HepG2 (cell line): ENCODE data around the gene OR8G1. TPM values are rescaled to one million over a fixed set of nuclear protein-coding genes. Genes with fewer than 3 reads are reported as not detected.

Source experiments
- ATAC-seq: fragments of 200-7000 bp; cut with Tn5 transposase; 3 replicates; pipeline ENCODE4 v1.9.1; 2020; ENCODE audit warnings: mild to moderate bottlenecking, moderate library complexity
- BruUV-seq: library from RNA; stranded (reverse); fragments of 400-500 nt; replicated peaks from 2 replicates; lab custom pipeline; 2021; lab: Mats Ljungman, UMichigan
- CTCF ChIA-PET: fragments of 300-600 bp; formaldehyde crosslinking; extraction: SDS; loops from one replicate; lab custom pipeline; 2021; ENCODE audit warnings: low total read pairs, inconsistent platforms, low intra/inter-chr PET ratio; lab: Yijun Ruan, JAX
- POLR2A ChIA-PET: fragments of 350-600 bp; sonication (Branson Sonifier 250); formaldehyde crosslinking; loops from one replicate; lab custom pipeline; 2020; ENCODE audit warnings: antibody characterized with exemption, inconsistent platforms; lab: Yijun Ruan, JAX
- DNase-seq: peaks from one replicate; pipeline ENCODE4 v3.0.0-alpha.2; 2015; ENCODE audit warnings: low spot score
- FAIRE-seq: peaks from 3 replicates; lab custom pipeline; 2011; peaks lifted over from hg19 to GRCh38; lab: Jason Lieb, UNC
- H2AFZ ChIP-seq: one replicate; pipeline ENCODE4 v1.6.1; 2011; ENCODE audit warnings: low read length, inconsistent platforms
- H3K27ac ChIP-seq: fragments of 300-600 bp; 3 replicates; pipeline ENCODE4 v1.8.0; 2011; ENCODE audit warnings: mixed run types, mild to moderate bottlenecking, mixed read lengths, low read length, inconsistent platforms; ENCODE audit not compliant: insufficient read depth; ENCODE audit errors: extremely low read length
- H3K27me3 ChIP-seq, 2 experiments: fragments of 200-600 bp in 1 of 2; 2 replicates in 1 of 2; 3 replicates in 1 of 2; pipeline versions ENCODE4 v1.6.0 to v1.8.0; 2011; ENCODE audit warnings: low read length in 2 of 2, mild to moderate bottlenecking in 2 of 2, moderate library complexity in 2 of 2, inconsistent platforms in 1 of 2; ENCODE audit not compliant: insufficient read depth in 2 of 2, control insufficient read depth in 1 of 2
- H3K36me3 ChIP-seq, 2 experiments: fragments of 200-600 bp in 1 of 2; replicated peaks in 1 of 2; 2 replicates in 1 of 2; 3 replicates in 1 of 2; pipeline versions ENCODE4 v1.5.1 to v1.8.0; 2011; ENCODE audit warnings: low read length in 2 of 2, inconsistent platforms in 1 of 2; ENCODE audit not compliant: insufficient read depth in 2 of 2, control insufficient read depth in 1 of 2
- H3K4me1 ChIP-seq: 2 replicates; pipeline ENCODE4 v1.5.1; 2012; ENCODE audit warnings: low read length, inconsistent platforms; ENCODE audit not compliant: insufficient read depth
- H3K4me2 ChIP-seq: 2 replicates; pipeline ENCODE4 v1.6.0; 2011; ENCODE audit warnings: low read depth, low read length, inconsistent platforms
- H3K4me3 ChIP-seq, 3 experiments: fragments of 200-600 bp in 1 of 3; sonication (generic), shearing (Covaris generic) in 1 of 3; replicated peaks in 1 of 3; 2 replicates each; pipeline ENCODE4 v1.5.1; 2011 to 2016; ENCODE audit warnings: low read length in 3 of 3, inconsistent platforms in 2 of 3, low read depth in 2 of 3, mild to moderate bottlenecking in 2 of 3, control low read depth in 1 of 3, mixed read lengths in 1 of 3; ENCODE audit not compliant: insufficient read depth in 1 of 3
- H3K79me2 ChIP-seq: one replicate; pipeline ENCODE4 v1.6.1; 2011; ENCODE audit warnings: low read length, inconsistent platforms; ENCODE audit not compliant: insufficient read depth
- H3K9ac ChIP-seq: 2 replicates; pipeline ENCODE4 v1.6.0; 2011; ENCODE audit warnings: mild to moderate bottlenecking, low read depth, low read length, inconsistent platforms; ENCODE audit not compliant: insufficient read depth
- H3K9me3 ChIP-seq: 2 replicates; pipeline ENCODE4 v1.5.1; 2012; ENCODE audit warnings: mild to moderate bottlenecking, low read length
- H4K20me1 ChIP-seq: 2 replicates; pipeline ENCODE4 v1.6.0; 2011; ENCODE audit warnings: inconsistent platforms, mild to moderate bottlenecking, low read length, moderate library complexity; ENCODE audit not compliant: insufficient read depth
- SAFB2 ChIP-seq: sonication (generic); formaldehyde crosslinking; IDR thresholded peaks from 2 replicates; pipeline ENCODE4 v1.5.1; 2020; ENCODE audit warnings: missing genetic modification reagents, low read depth, mild to moderate bottlenecking, borderline replicate concordance
- SMARCC2 ChIP-seq: fragments of 450-650 bp; IDR thresholded peaks from 2 replicates; pipeline ENCODE4 v1.6.1; 2017; ENCODE audit warnings: antibody characterized with exemption, mild to moderate bottlenecking
- ZBTB38 ChIP-seq: sonication (generic); formaldehyde crosslinking; IDR thresholded peaks from 2 replicates; pipeline ENCODE4 v1.5.1; 2020; ENCODE audit warnings: mild to moderate bottlenecking, missing genetic modification reagents
- ZBTB7A ChIP-seq: sonication (generic); formaldehyde crosslinking; IDR thresholded peaks from 2 replicates; pipeline ENCODE4 v1.8.0; 2022; ENCODE audit warnings: mild to moderate bottlenecking, missing genetic modification reagents
- ZFP36 ChIP-seq: fragments of 150-350 bp; IDR thresholded peaks from 2 replicates; pipeline ENCODE4 v1.6.1; 2018; ENCODE audit warnings: borderline replicate concordance, low read length, low read depth; ENCODE audit not compliant: partially characterized antibody
- ZNF296 ChIP-seq: sonication (generic); formaldehyde crosslinking; conservative IDR thresholded peaks from 2 replicates; pipeline ENCODE4 v1.5.0; 2020; ENCODE audit warnings: mild to moderate bottlenecking, missing genetic modification reagents
- ZNF367 ChIP-seq: sonication (generic); formaldehyde crosslinking; IDR thresholded peaks from 2 replicates; pipeline ENCODE4 v1.4.0; 2020; ENCODE audit warnings: missing genetic modification reagents, borderline replicate concordance
- ZNF878 ChIP-seq: sonication (generic); formaldehyde crosslinking; IDR thresholded peaks from 2 replicates; pipeline ENCODE4 v1.8.1; 2023; ENCODE audit warnings: mild to moderate bottlenecking, missing genetic modification reagents, moderate library complexity
- ZNF879 ChIP-seq: sonication (generic); formaldehyde crosslinking; IDR thresholded peaks from 2 replicates; pipeline ENCODE4 v1.8.1; 2023; ENCODE audit warnings: missing genetic modification reagents
- WGBS: methylation state at CpG from one replicate; pipeline ENCODE4 v1.1.6; 2017; ENCODE audit warnings: low lambda C conversion rate; 5-methylcytosine and 5-hydroxymethylcytosine counted together
- in situ Hi-C: cut with HindIII; loops from 2 replicates; pipeline ENCODE4 v1.10.0; 2017; ENCODE audit warnings: low pct_unique_long_range_greater_than_20kb; ENCODE audit not compliant: extremely low pct_ligation_motif_present
- intact Hi-C: fragments of 100-400 bp; cut with micrococcal nuclease; formaldehyde crosslinking; loops from one replicate; pipeline ENCODE4 v1.10.0; 2022; ENCODE audit not compliant: unreplicated experiment
- polyA plus RNA-seq, 8 experiments: library from polyadenylated mRNA; depleted of rRNA in 3 of 8; stranded (reverse) in 7 of 8; unstranded in 1 of 8; fragments of >200 nt; fragmentation: Illumina TruSeq in 4 of 8; extraction: Trizol in 4 of 8; gene quantifications; 2 replicates each; pipeline versions ENCODE4 v1.2.1 to v1.2.3, GENCODE V29; 2011 to 2016; ENCODE audit warnings: low read depth in 4 of 8, missing spikeins in 1 of 8, mixed read lengths in 1 of 8; ENCODE audit not compliant: insufficient read depth in 1 of 8
- total RNA-seq, 5 experiments: library from RNA; depleted of rRNA; stranded (reverse); fragments of >200 nt; fragmentation: Illumina TruSeq; extraction: Trizol; gene quantifications; 2 replicates each; pipeline ENCODE4 v1.2.3, GENCODE V29; 2016; ENCODE audit warnings: low read depth in 1 of 5
- TF ChIP-seq, protein P1 (sequence below): sonication (generic); formaldehyde crosslinking; IDR thresholded peaks from 2 replicates; pipeline ENCODE4 v1.4.0; 2020; ENCODE audit warnings: missing genetic modification reagents, borderline replicate concordance

The OR8G1 gene
- total and polyA plus RNA-seq, 2 of the 13 experiments (the other 11 are each of a cell fraction or from before 2014, with no cell fraction given): not detected

- no peaks in the 10 kb centered on the region for H3K4me1 ChIP-seq
- H3K4me3 ChIP-seq: no peak overlapping the region
- no peaks in the 10 kb centered on the region for H3K79me2 ChIP-seq
- FAIRE-seq (no peak), ATAC-seq (no peak), DNase-seq (no peak)
- CTCF ChIA-PET: no interaction called here
- H2AFZ ChIP-seq: no peak overlapping the region
- no peak overlapping the region for H3K9ac ChIP-seq
- in situ Hi-C loops: no loop called here
- H3K27ac ChIP-seq: no peak overlapping the region
- POLR2A ChIA-PET: no interaction called here
- no peaks in the 10 kb centered on the region for H3K36me3 ChIP-seq
- intact Hi-C loops: no loop called here
- H4K20me1 ChIP-seq: no peaks in the 10 kb centered on the region
- no TSS peak for BruUV-seq
- no peak for TF ChIP-seq ZNF879 (CRISPR knock-in tag)
- no peak for TF ChIP-seq SMARCC2
- no peak for TF ChIP-seq ZNF878 (CRISPR knock-in tag)
- TF ChIP-seq, protein P1, sequence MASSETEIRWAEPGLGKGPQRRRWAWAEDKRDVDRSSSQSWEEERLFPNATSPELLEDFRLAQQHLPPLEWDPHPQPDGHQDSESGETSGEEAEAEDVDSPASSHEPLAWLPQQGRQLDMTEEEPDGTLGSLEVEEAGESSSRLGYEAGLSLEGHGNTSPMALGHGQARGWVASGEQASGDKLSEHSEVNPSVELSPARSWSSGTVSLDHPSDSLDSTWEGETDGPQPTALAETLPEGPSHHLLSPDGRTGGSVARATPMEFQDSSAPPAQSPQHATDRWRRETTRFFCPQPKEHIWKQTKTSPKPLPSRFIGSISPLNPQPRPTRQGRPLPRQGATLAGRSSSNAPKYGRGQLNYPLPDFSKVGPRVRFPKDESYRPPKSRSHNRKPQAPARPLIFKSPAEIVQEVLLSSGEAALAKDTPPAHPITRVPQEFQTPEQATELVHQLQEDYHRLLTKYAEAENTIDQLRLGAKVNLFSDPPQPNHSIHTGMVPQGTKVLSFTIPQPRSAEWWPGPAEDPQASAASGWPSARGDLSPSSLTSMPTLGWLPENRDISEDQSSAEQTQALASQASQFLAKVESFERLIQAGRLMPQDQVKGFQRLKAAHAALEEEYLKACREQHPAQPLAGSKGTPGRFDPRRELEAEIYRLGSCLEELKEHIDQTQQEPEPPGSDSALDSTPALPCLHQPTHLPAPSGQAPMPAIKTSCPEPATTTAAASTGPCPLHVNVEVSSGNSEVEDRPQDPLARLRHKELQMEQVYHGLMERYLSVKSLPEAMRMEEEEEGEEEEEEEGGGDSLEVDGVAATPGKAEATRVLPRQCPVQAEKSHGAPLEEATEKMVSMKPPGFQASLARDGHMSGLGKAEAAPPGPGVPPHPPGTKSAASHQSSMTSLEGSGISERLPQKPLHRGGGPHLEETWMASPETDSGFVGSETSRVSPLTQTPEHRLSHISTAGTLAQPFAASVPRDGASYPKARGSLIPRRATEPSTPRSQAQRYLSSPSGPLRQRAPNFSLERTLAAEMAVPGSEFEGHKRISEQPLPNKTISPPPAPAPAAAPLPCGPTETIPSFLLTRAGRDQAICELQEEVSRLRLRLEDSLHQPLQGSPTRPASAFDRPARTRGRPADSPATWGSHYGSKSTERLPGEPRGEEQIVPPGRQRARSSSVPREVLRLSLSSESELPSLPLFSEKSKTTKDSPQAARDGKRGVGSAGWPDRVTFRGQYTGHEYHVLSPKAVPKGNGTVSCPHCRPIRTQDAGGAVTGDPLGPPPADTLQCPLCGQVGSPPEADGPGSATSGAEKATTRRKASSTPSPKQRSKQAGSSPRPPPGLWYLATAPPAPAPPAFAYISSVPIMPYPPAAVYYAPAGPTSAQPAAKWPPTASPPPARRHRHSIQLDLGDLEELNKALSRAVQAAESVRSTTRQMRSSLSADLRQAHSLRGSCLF (CRISPR knock-in tag): no peak
- TF ChIP-seq ZNF296 (CRISPR knock-in tag): no peak
- no peak for TF ChIP-seq SAFB2 (CRISPR knock-in tag)
- TF ChIP-seq ZBTB38: no peak
- TF ChIP-seq ZFP36: no peak
- no peak for TF ChIP-seq ZNF367 (CRISPR knock-in tag)
- no peak for TF ChIP-seq ZBTB7A (CRISPR knock-in tag)
- no peaks in the 10 kb centered on the region for H3K27me3 ChIP-seq
- no peak overlapping the region for H3K4me2 ChIP-seq
- no peaks in the 10 kb centered on the region; the same call in 1 of the 2 replicates for H3K9me3 ChIP-seq
- WGBS: 15% methylated on average over 1 of the region's 1 CpG
Observed at GRCh38 chr11:124276081-124276480, 35.2 kb downstream of the OR8G1 start.
